ENCODE measurements around the gene USP9X. TPM values are rescaled to one million over a fixed set of nuclear protein-coding genes. Genes with fewer than 3 reads are reported as not detected.

The USP9X gene
- total and polyA plus RNA-seq, 7 donors, result 19.4 to 138 (median 87.4) TPM

- 27 to 65% (median 31%) methylated on average over 6 of the region's 6 CpGs for WGBS, 3 donors
- peaks cover 0 to 60% of the 10 kb centered on the region in 2 donors for H3K36me3 ChIP-seq (ENCODE audit: insufficient read depth in 1 of 2, low read depth in 1 of 2)
- H3K27ac ChIP-seq, result no peak overlapping the region
- peak in 1 of 4 donors; percentile 19 for ATAC-seq
- H3K4me3 ChIP-seq, result no peak overlapping the region
- no peaks in the 10 kb centered on the region for H3K9me3 ChIP-seq
- intact Hi-C loops (cut with DNase I), result no loop called here
- H3K27me3 ChIP-seq (ENCODE audit: insufficient read depth in 3 of 3, low read length in 2 of 3), result no peaks in the 10 kb centered on the region
- TF ChIP-seq CTCF (IDR thresholded peaks at IDR 0.05), result no peak
- H3K4me1 ChIP-seq, result peaks cover 13% of the 10 kb centered on the region
- DNase-seq, result no peak
Observed at GRCh38 chrX:41127477-41128192, 42.4 kb downstream of the USP9X start.

DNA sequence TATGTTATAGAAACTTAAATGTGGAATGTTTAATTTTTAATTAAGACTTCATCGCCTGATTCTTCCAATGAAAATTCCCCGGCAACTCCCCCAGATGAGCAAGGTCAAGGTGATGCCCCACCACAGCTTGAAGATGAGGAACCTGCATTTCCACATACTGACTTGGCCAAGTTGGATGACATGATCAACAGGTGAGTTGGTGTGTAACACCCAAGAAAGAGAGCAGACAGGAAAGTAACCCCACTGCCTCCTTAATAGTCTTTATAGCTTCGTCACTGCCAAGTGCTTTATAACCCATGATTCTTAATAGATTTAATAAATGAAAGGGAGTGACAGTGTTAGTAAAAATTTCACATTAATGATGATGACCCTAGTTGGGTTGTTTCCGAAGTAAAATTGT lies 43.7 kb downstream of the USP9X start:
- intact Hi-C loops (cut with DNase I), result no loop called here
- DNase-seq, result no peak
- H3K4me3 ChIP-seq, result no peak overlapping the region
- ATAC-seq, result no peak
- no peak for TF ChIP-seq CTCF (IDR thresholded peaks at IDR 0.05)
- H3K9me3 ChIP-seq, result no peaks in the 10 kb centered on the region
- H3K27ac ChIP-seq, result no peak overlapping the region
- peaks cover 13% of the 10 kb centered on the region for H3K4me1 ChIP-seq
- H3K36me3 ChIP-seq (ENCODE audit: insufficient read depth in 1 of 2, low read depth in 1 of 2), result peaks cover 0 to 64% of the 10 kb centered on the region in 2 donors
- no peaks in the 10 kb centered on the region for H3K27me3 ChIP-seq (ENCODE audit: insufficient read depth in 3 of 3, low read length in 2 of 3)
- 96 to 97% (median 97%) methylated on average over 4 of the region's 4 CpGs for WGBS, 3 donors

DNA sequence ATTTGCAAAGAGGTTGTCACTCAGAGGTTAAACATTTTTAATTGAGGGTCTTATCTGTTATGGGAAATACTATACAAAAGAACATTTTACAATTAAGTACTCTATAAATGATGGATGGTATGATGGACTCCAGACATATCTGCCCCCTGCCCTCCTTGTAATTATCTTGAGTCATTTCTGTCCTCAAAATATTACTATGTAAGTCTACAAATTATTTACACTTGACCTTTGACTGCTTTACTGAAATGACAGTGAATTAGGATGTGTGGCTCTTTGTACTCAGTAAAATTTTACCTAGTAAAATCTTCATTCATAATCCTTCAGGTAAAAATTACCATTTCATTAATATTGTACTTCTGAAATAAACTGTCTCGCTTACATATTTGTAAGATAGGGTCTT lies 46.5 kb downstream of the USP9X start:
- H3K36me3 ChIP-seq (ENCODE audit: insufficient read depth in 1 of 2, low read depth in 1 of 2), result peaks cover 0 to 76% of the 10 kb centered on the region in 2 donors
- no peaks in the 10 kb centered on the region for H3K27me3 ChIP-seq (ENCODE audit: insufficient read depth in 3 of 3, low read length in 2 of 3)
- intact Hi-C loops (cut with DNase I), result no loop called here
- WGBS, 3 donors, result 97 to 100% (median 100%) methylated on average over 1 of the region's 1 CpG
- H3K4me3 ChIP-seq, result no peak overlapping the region
- H3K4me1 ChIP-seq, result peaks cover 9% of the 10 kb centered on the region
- H3K9me3 ChIP-seq, result no peaks in the 10 kb centered on the region
- no peak for TF ChIP-seq CTCF (IDR thresholded peaks at IDR 0.05)
- DNase-seq (no peak), ATAC-seq (no peak)
- H3K27ac ChIP-seq, result no peak overlapping the region

DNA sequence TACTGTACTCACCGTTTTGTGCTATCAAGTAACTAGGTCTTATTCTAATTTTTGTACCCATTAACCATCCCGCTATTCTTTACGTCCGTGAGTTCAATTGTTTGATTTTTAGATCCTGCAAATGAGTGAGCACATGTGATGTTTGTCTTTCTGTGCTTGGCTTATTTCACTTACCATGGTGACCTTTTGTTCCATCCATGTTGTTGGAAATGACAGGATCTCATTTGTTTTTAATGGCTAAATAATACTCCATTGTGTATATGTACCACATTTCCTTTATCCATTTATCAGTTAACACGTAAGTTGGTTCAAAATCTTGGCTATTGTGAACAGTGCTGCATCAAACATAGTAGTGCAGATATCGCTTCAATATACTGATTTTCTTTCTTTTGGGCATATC lies 48.3 kb downstream of the USP9X start:
- no peak for TF ChIP-seq CTCF (IDR thresholded peaks at IDR 0.05)
- Histone ChIP-seq H3K9me3 (no peaks in the 10 kb centered on the region), H3K27me3 (ENCODE audit: insufficient read depth in 3 of 3, low read length in 2 of 3) (no peaks in the 10 kb centered on the region), H3K27ac (no peak overlapping the region), H3K4me3 (no peak overlapping the region), H3K4me1 (no peaks in the 10 kb centered on the region), H3K36me3 (ENCODE audit: insufficient read depth in 1 of 2, low read depth in 1 of 2) (peaks cover 0 to 88% of the 10 kb centered on the region in 2 donors)
- WGBS, 3 donors, result 96% methylated on average over 6 of the region's 6 CpGs
- DNase-seq (no peak), ATAC-seq (no peak)
- intact Hi-C loops (cut with DNase I), result no loop called here

GRCh38 chrX:41137589-41137988 lies 52.3 kb downstream of the USP9X start:
- Histone ChIP-seq H3K27me3 (ENCODE audit: insufficient read depth in 3 of 3, low read length in 2 of 3) (no peaks in the 10 kb centered on the region), H3K4me3 (no peak overlapping the region), H3K36me3 (ENCODE audit: insufficient read depth in 1 of 2, low read depth in 1 of 2) (peaks cover 0 to 85% of the 10 kb centered on the region in 2 donors), H3K9me3 (no peaks in the 10 kb centered on the region), H3K27ac (no peak overlapping the region), H3K4me1 (no peaks in the 10 kb centered on the region)
- ATAC-seq (no peak), DNase-seq (no peak)
- peak; percentile 42 for TF ChIP-seq CTCF (IDR thresholded peaks at IDR 0.05)
- intact Hi-C loops (cut with DNase I), result no loop called here
